Parathyroid adenoma (tissue), 2 donors: ENCODE data around the gene MGA.

ENCODE experiments used
- H2AFZ ChIP-seq: fragments of 300-600 bp; sonication (generic); one replicate; pipeline ENCODE4 v1.7.0; 2017; ENCODE audit warnings: antibody characterized with exemption, mild to moderate bottlenecking
- H3K27ac ChIP-seq: fragments of 300-600 bp; sonication (generic); one replicate; pipeline ENCODE4 v1.7.0; 2017
- H3K27me3 ChIP-seq: fragments of 300-600 bp; sonication (generic); one replicate; pipeline ENCODE4 v1.7.0; 2017; ENCODE audit warnings: low read length; ENCODE audit not compliant: control insufficient read depth, insufficient read depth
- H3K36me3 ChIP-seq: fragments of 300-600 bp; sonication (generic); one replicate; pipeline ENCODE4 v1.7.0; 2017; ENCODE audit warnings: low read length; ENCODE audit not compliant: control insufficient read depth, insufficient read depth
- H3K4me1 ChIP-seq: fragments of 300-600 bp; sonication (generic); one replicate; pipeline ENCODE4 v1.7.0; 2017; ENCODE audit warnings: control low read depth
- H3K4me2 ChIP-seq: fragments of 300-600 bp; sonication (generic); one replicate; pipeline ENCODE4 v1.7.0; 2017; ENCODE audit warnings: low read length
- H3K4me3 ChIP-seq: fragments of 300-600 bp; sonication (generic); one replicate; pipeline ENCODE4 v1.7.0; 2017; ENCODE audit warnings: low read depth, low read length
- H3K79me2 ChIP-seq: fragments of 300-600 bp; sonication (generic); one replicate; pipeline ENCODE4 v1.7.0; 2017; ENCODE audit warnings: control low read depth
- H3K9ac ChIP-seq: fragments of 300-600 bp; sonication (generic); one replicate; pipeline ENCODE4 v1.7.0; 2017; ENCODE audit warnings: mild to moderate bottlenecking
- H3K9me3 ChIP-seq: fragments of 300-600 bp; sonication (generic); one replicate; pipeline ENCODE4 v1.7.0; 2017; ENCODE audit warnings: low read length; ENCODE audit not compliant: control insufficient read depth
- TF ChIP-seq, protein P1 (sequence below): fragments of 300-600 bp; sonication (generic); IDR thresholded peaks from one replicate; pipeline ENCODE4 v1.7.0; 2017; ENCODE audit warnings: antibody characterized with exemption, mild to moderate bottlenecking
- donor health status: primary hyperparathyroidism.

MGA gene

DNA sequence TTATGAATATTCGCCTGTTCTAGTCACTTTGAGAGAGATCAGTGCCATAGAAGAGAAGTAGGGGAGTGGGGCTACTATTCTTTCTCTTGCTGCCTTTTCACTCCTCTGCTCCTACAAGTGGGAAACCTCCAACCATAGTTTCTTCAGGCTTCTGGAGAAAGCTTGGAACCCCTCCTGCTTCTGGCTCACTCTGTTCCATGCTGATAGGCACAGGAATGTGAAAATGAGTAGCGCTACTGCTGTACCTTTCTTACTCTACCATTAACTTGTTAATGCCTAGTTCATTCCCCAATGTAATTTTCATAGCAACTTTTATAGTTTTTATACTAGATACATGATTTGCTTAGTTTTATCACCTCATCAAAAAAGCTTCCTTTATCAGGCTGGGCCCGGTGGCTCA lies 141.0 kb downstream of the MGA start:
- no peak overlapping the region for H3K27ac ChIP-seq

DNA sequence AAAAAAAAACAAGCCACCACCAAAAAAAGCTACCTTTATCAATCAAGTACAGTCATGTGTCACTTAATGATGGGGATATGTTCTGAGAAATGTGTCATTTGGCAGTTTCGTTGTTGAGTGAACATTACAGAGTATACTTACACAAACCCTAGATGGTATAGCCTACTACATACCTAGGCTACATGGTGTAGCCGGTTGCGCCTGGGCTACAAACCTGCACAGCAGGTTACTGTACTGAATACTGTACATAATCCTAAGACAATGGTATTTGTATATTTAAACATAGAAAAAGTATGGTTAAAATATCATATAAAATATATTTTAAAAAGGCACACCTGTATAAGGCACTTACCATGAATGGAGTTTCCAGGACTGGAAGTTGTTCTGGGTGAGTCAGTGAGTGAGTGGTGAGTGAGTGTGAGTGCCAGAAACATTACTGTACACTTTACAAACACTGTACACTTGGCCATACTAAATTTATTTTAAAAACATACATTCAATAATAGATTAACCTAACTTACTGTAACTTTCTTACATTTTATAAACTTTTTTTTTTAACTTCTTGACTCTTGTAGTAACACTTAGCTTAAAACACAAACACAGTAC lies 141.7 kb downstream of the MGA start:
- H3K27me3 ChIP-seq: no peaks in the 10 kb centered on the region
- H3K4me3 ChIP-seq: no peak overlapping the region
- H3K79me2 ChIP-seq: no peaks in the 10 kb centered on the region
- H3K4me1 ChIP-seq: no peaks in the 10 kb centered on the region
- no peak overlapping the region for H3K4me2 ChIP-seq
- no peak overlapping the region for H2AFZ ChIP-seq
- TF ChIP-seq, protein P1, sequence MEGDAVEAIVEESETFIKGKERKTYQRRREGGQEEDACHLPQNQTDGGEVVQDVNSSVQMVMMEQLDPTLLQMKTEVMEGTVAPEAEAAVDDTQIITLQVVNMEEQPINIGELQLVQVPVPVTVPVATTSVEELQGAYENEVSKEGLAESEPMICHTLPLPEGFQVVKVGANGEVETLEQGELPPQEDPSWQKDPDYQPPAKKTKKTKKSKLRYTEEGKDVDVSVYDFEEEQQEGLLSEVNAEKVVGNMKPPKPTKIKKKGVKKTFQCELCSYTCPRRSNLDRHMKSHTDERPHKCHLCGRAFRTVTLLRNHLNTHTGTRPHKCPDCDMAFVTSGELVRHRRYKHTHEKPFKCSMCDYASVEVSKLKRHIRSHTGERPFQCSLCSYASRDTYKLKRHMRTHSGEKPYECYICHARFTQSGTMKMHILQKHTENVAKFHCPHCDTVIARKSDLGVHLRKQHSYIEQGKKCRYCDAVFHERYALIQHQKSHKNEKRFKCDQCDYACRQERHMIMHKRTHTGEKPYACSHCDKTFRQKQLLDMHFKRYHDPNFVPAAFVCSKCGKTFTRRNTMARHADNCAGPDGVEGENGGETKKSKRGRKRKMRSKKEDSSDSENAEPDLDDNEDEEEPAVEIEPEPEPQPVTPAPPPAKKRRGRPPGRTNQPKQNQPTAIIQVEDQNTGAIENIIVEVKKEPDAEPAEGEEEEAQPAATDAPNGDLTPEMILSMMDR: no peak
- H3K9ac ChIP-seq: no peak overlapping the region
- no peak overlapping the region for H3K27ac ChIP-seq
- no peaks in the 10 kb centered on the region for H3K9me3 ChIP-seq
- H3K36me3 ChIP-seq: no peaks in the 10 kb centered on the region

More for the DNA sequence above, 141.0 kb downstream of the MGA start:
- Histone ChIP-seq H3K27me3 (no peaks in the 10 kb centered on the region), H3K4me1 (no peaks in the 10 kb centered on the region), H3K4me2 (no peak overlapping the region), H3K79me2 (no peaks in the 10 kb centered on the region), H2AFZ (no peak overlapping the region), H3K9ac (no peak overlapping the region), H3K4me3 (no peak overlapping the region), H3K9me3 (no peaks in the 10 kb centered on the region), H3K36me3 (no peaks in the 10 kb centered on the region)
- TF ChIP-seq, protein P1: no peak

DNA sequence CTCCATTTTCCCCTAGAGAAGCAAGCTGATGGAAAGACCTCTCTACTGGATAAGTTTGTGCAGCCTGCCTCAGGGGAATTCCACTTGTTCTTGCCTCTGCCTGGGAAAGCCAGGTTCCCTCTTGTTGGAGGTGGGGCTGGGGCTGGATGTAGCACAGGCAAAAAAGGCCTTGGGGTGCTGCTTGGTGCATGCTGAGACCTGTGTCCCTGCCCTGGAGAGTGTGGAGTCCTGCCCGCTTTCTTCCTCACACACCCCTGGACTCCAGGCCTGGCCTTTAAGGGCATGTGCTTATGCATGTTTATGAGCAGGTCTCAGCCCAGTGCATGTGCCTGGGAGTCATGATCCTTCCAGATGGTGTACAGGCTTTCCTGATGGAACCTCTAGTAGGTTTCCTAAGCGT lies 144.2 kb downstream of the MGA start:
- no peak overlapping the region for H3K9ac ChIP-seq
- H3K9me3 ChIP-seq: no peaks in the 10 kb centered on the region
- no peak overlapping the region for H3K4me2 ChIP-seq
- no peak overlapping the region for H2AFZ ChIP-seq
- H3K27me3 ChIP-seq: no peaks in the 10 kb centered on the region
- no peaks in the 10 kb centered on the region for H3K36me3 ChIP-seq
- H3K79me2 ChIP-seq: no peaks in the 10 kb centered on the region
- H3K4me3 ChIP-seq: no peak overlapping the region
- H3K4me1 ChIP-seq: no peaks in the 10 kb centered on the region
- no peak overlapping the region for H3K27ac ChIP-seq
- TF ChIP-seq, protein P1: no peak

DNA sequence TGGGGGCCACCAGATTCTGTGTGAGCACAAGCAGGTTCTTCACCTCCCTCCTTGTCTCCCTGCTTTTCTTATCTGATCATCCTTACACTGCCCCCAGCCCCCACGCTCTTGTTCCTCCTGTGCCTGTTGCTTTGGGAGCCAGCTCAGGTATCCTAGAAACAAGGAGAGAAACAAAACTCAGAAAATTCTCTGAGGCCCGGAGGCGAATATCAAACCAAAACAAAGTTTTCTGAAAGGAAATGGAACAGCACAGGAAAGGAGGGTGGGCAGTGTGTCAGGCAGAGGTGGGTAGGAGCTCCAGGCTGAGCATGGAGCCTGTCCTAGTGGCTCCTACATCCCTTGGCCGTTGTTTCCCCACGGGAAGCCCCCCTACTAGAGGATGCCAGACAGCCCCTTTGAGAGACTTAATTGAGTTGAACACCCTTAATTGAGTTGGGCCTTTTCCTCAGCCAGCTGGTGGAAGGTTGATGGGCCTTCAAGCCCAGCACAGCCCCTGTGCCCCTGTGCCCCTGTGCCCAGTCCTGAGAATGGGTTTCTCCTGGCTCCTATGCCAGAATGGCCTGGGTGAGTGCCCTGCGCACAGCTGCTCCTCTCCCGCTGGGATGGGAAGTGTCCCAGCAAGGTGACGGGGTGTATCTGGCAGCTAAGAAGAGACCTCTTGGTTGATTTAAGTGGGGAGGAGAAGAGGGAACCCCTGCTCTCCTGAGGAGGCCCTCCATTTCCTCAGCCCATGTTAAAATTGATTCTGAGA lies 144.9 kb downstream of the MGA start:
- TF ChIP-seq, protein P1: no peak
- no peaks in the 10 kb centered on the region for H3K36me3 ChIP-seq
- H3K79me2 ChIP-seq: no peaks in the 10 kb centered on the region
- no peaks in the 10 kb centered on the region for H3K27me3 ChIP-seq
- no peak overlapping the region for H2AFZ ChIP-seq
- H3K9me3 ChIP-seq: no peaks in the 10 kb centered on the region
- no peak overlapping the region for H3K4me2 ChIP-seq
- no peak overlapping the region for H3K27ac ChIP-seq
- no peaks in the 10 kb centered on the region for H3K4me1 ChIP-seq
- H3K4me3 ChIP-seq: no peak overlapping the region
- no peak overlapping the region for H3K9ac ChIP-seq

DNA sequence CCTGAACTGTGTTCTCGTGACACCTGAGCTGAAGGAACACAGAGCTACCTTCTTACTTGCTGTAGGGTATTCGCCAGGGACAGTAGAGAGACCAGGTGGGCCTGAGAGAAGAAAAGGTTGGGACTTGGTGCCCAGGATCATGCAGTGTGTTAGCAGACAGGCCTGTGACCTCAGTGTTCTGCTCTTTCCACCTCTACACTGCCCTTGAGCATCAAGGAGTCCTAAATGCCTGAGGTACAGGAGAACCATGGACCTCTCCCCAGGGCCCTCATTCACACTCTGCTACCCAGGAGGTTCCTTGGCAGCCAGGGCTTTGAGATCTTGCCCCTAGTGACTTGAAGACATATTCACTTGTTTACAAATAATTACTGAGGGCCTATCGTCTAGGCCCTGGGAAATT lies 145.5 kb downstream of the MGA start:
- Histone ChIP-seq H3K9ac (no peak overlapping the region), H3K27me3 (no peaks in the 10 kb centered on the region), H3K36me3 (no peaks in the 10 kb centered on the region), H3K79me2 (no peaks in the 10 kb centered on the region), H3K9me3 (no peaks in the 10 kb centered on the region), H2AFZ (no peak overlapping the region), H3K4me2 (no peak overlapping the region), H3K4me3 (no peak overlapping the region), H3K27ac (no peak overlapping the region), H3K4me1 (no peaks in the 10 kb centered on the region)
- TF ChIP-seq, protein P1: no peak
